K562 (cell line): ENCODE measurements around the gene TMC4. TPM values are rescaled to one million over a fixed set of nuclear protein-coding genes. Genes with fewer than 3 reads are reported as not detected.

ENCODE experiments used
- MYC ChIP-seq, 2 experiments: fragments of 250-450 bp in 1 of 2; sonication (Bioruptor Pico) in 1 of 2; IDR thresholded peaks; 2 replicates each; pipeline versions ENCODE4 v1.5.1 to v1.6.1; 2012 to 2021; ENCODE audit warnings: low read depth in 2 of 2, borderline replicate concordance in 1 of 2, improper control_type of control experiment in 1 of 2, low read length in 1 of 2, mild to moderate bottlenecking in 1 of 2, moderate library complexity in 1 of 2
- PYGO2 ChIP-seq: fragments of 450-650 bp; IDR thresholded peaks from 2 replicates; pipeline ENCODE4 v1.6.1; 2016; ENCODE audit warnings: mild to moderate bottlenecking, missing genetic modification characterization, moderate library complexity, missing compliant biosample characterization
- RBBP5 ChIP-seq: fragments of 200-600 bp; sonication (generic); IDR thresholded peaks from 2 replicates; pipeline ENCODE4 v1.6.1; 2012; ENCODE audit warnings: borderline replicate concordance, mild to moderate bottlenecking, low read length, control low read depth, inconsistent platforms; ENCODE audit not compliant: insufficient read depth, poor library complexity, severe bottlenecking
- REST ChIP-seq, 2 experiments: fragments of 450-650 bp; formaldehyde crosslinking in 1 of 2; IDR thresholded peaks; 2 replicates each; pipeline versions ENCODE4 v1.4.0 to v1.6.1; 2014 to 2020; ENCODE audit warnings: mild to moderate bottlenecking in 2 of 2, borderline replicate concordance in 1 of 2, low read depth in 1 of 2
- TAF1 ChIP-seq: IDR thresholded peaks from 2 replicates; pipeline ENCODE4 v1.6.1; 2011; ENCODE audit warnings: mild to moderate bottlenecking, low read length, moderate library complexity; ENCODE audit not compliant: insufficient read depth, control insufficient read depth, severe bottlenecking; ENCODE audit errors: extremely low read depth
- ZBTB33 ChIP-seq: sonication (generic); formaldehyde crosslinking; IDR thresholded peaks from 2 replicates; pipeline ENCODE4 v1.8.1; 2023; ENCODE audit warnings: mild to moderate bottlenecking, missing genetic modification reagents
- ZBTB9 ChIP-seq: fragments of 450-650 bp; formaldehyde crosslinking; IDR thresholded peaks from 2 replicates; pipeline ENCODE4 v1.4.0; 2020; ENCODE audit warnings: mild to moderate bottlenecking, moderate library complexity
- ZNF444 ChIP-seq: fragments of 250-450 bp; sonication (Bioruptor Pico); IDR thresholded peaks from 2 replicates; pipeline ENCODE4 v1.4.0; 2020; ENCODE audit warnings: mild to moderate bottlenecking, moderate library complexity
- ZNF511 ChIP-seq: sonication (generic); formaldehyde crosslinking; IDR thresholded peaks from 2 replicates; pipeline ENCODE4 v1.8.0; 2022; ENCODE audit warnings: mild to moderate bottlenecking, missing genetic modification reagents
- polyA plus RNA-seq, 8 experiments: library from polyadenylated mRNA; depleted of rRNA in 4 of 8; stranded (reverse) in 5 of 8; unstranded in 3 of 8; fragments of >200 nt; fragmentation: Nextera tagmentation in 2 of 8; fragmentation: Illumina TruSeq in 1 of 8; extraction: Ambion mirVana in 2 of 8; extraction: Trizol in 1 of 8; gene quantifications; 2 replicates each; pipeline versions ENCODE4 v1.2.1 to v1.2.3, GENCODE V29; 2011 to 2014; ENCODE audit warnings: inconsistent platforms in 1 of 8, missing spikeins in 1 of 8
- total RNA-seq, 7 experiments: library from RNA; depleted of rRNA in 6 of 7; stranded (reverse); fragments of >200 nt in 6 of 7; fragmentation: Illumina TruSeq in 2 of 7; extraction: Trizol in 2 of 7; gene quantifications; 2 replicates each; pipeline versions ENCODE4 v1.2.1 to v1.2.3, GENCODE V29; 2011 to 2021; ENCODE audit warnings: low replicate concordance in 1 of 7
- TF ChIP-seq, protein P1 (sequence below), 2 experiments: fragments of 450-650 bp; IDR thresholded peaks; 2 replicates each; pipeline ENCODE4 v1.6.1; 2016

Gene TMC4
- total and polyA plus RNA-seq, 9 of the 15 experiments (the other 6 are each of a cell fraction or from before 2014, with no cell fraction given) = 0.12 to 0.79 (median 0.36) TPM; not detected in 2

- TF ChIP-seq REST (IDR thresholded peaks at IDR 0.05; ENCODE audit: borderline replicate concordance) = peak; percentile 69
- no peak; the same call in 1 of the 2 replicates for TF ChIP-seq REST (CRISPR knock-in tag; IDR thresholded peaks at IDR 0.05; ENCODE audit: low read depth)
- TF ChIP-seq ZNF511 (CRISPR knock-in tag) = no peak; the same call in 1 of the 2 replicates
- TF ChIP-seq MYC (IDR thresholded peaks at IDR 0.05; ENCODE audit: low read depth, low read length) = peak; percentile 97
- TF ChIP-seq MYC (CRISPR knock-in tag; IDR thresholded peaks at IDR 0.05; ENCODE audit: borderline replicate concordance, low read depth) = peak; percentile 36; the same call in 1 of the 2 replicates
- TF ChIP-seq TAF1 = no peak
- TF ChIP-seq ZBTB9 (CRISPR knock-in tag) = peak; percentile 69; the same call in 1 of the 2 replicates
- TF ChIP-seq, protein P1, sequence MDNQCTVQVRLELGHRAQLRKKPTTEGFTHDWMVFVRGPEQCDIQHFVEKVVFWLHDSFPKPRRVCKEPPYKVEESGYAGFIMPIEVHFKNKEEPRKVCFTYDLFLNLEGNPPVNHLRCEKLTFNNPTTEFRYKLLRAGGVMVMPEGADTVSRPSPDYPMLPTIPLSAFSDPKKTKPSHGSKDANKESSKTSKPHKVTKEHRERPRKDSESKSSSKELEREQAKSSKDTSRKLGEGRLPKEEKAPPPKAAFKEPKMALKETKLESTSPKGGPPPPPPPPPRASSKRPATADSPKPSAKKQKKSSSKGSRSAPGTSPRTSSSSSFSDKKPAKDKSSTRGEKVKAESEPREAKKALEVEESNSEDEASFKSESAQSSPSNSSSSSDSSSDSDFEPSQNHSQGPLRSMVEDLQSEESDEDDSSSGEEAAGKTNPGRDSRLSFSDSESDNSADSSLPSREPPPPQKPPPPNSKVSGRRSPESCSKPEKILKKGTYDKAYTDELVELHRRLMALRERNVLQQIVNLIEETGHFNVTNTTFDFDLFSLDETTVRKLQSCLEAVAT (IDR thresholded peaks at IDR 0.05) = peak; percentile 78 to 86
- 0 out of 2 replicates have a peak, but pooled peaks have one; percentile 24 for TF ChIP-seq ZNF444
- TF ChIP-seq PYGO2 = peak; percentile 81
- peak; percentile 54; the same call in 1 of the 2 replicates for TF ChIP-seq ZBTB33 (CRISPR knock-in tag)
- peak; percentile 54 for TF ChIP-seq RBBP5
Measured at GRCh38 chr19:54207983-54208783, 35.2 kb upstream of the TMC4 start (continued).
